Measurements from ENCODE around the gene PCSK6. TPM values are rescaled to one million over a fixed set of nuclear protein-coding genes. Genes with fewer than 3 reads are reported as not detected.
"Not testable (repeated sequence)": the region's sequence is repeated elsewhere in the genome, so short reads cannot be mapped to it uniquely, and the experiment has no call there.

The PCSK6 gene
- polyA plus RNA-seq, 12 donors, result 7.7 to 28.6 (median 10.9) TPM; not detected in 1

DNA sequence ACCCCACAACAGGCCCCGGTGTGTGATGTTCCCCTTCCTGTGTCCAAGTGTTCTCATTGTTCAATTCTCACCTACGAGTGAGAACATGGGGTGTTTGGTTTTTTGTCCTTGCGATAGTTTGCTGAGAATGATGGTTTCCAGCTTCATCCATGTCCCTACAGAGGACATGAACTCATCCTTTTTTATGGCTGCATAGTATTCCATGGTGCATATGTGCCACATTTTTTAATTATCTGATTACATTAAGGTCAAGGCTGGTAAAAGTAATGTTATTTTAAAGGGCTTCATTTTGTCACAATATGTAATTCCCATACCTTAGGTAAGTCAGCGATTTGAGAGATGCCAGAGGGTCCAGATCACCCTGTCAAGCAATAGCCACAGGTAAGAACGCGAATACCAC, 202.2 kb downstream of the PCSK6 start:
- not testable (repeated sequence) for DNase-seq

GRCh38 chr15:101286471-101287114, 202.9 kb downstream of the PCSK6 start:
- no peak for DNase-seq

- no peak for DNase-seq
These were observed 205.6 kb downstream of the PCSK6 start for GRCh38 chr15:101283931-101284330.

GRCh38 chr15:101280007-101280406, 209.5 kb downstream of the PCSK6 start:
- DNase-seq, result no peak

GRCh38 chr15:101277943-101278564, 211.5 kb downstream of the PCSK6 start:
- no peak for DNase-seq

DNA sequence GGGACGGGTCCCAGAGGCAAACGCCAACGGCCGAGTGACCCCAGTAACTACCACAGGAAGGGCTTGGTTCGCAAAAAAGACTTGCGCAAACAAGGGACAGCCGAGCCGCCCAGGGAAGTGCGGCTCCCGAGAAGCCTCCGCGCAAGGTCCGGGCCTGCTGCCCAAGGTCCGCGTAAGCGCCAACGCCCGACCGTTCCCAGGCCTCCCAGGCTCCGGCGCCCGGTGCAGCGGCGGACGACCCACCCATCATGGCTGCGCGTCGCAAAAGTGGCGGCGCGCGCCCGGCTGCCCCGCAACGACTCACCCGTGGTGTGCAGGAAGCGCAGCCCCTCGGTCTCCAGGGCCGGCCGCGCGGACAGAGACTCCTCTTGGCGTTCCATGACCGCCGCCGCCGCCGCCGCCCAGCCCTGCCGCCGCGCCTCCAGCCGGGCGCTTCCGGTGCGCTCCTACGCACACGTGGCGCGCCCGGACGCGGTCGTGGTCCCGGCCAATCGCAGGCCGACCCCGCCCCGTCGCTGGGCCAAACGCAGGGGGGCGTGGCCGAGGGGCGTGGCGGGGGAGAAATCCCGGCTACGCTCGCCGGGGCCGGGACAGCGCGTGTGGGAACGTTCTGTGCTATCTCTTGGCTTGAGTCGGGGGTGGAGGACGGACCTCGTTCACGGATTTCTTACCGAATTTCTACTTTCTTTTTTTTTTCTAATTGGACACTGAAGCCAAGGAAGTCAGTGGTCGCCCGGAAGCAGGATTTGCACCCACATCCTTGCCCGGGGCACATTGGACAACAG, 212.3 kb downstream of the PCSK6 start, which contains the start of gene SELENOS:
TSS of gene SELENOS (minus strand) at position 448 of the 785 bp plus-strand sequence. CDS start at position 380, 68 bp downstream.
- peak; percentile 92 for DNase-seq

- DNase-seq, result no peak
These were observed 212.9 kb downstream of the PCSK6 start for GRCh38 chr15:101276501-101277037.

DNA sequence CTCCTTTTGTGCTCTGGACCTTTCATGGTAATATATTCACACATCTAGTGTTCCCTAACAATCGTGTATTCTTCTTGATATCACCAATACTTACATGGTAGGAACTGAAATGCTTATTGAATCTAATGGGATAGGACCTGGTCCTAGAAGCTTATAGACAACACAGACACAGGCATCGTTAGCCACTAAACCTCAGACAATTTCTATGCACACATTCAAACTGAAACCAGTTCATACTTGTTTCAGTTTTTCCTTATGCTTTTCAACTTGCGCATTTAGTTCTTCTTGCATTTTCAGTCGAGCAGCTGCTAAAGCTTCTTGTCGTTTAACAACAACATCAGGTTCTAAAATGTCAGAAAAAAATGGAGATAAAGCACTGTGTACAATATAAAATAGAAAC, 214.5 kb downstream of the PCSK6 start:
- no peak for DNase-seq

- DNase-seq, result no peak
These were observed 216.0 kb downstream of the PCSK6 start for GRCh38 chr15:101273534-101273933.

DNA sequence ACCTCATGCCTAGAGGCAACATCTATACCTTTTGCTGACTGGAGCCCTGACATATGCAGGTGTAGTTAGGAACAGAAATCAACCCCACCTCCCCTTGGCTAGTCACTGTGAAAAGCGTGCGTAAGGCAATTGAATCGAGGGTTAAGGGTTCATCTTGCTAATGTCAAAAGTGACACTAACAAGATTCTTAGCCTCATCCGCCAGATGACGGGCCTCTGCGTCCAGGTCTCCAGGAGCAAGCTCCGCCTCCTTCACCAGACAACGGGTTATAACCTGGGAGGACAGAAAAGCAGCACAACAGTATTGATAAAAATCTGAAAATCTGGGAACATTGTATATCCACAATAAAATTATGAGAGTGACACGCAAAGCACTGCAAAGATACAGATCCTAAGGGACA, 216.9 kb downstream of the PCSK6 start:
- DNase-seq, result no peak

- no peak for DNase-seq
These were observed 219.9 kb downstream of the PCSK6 start for GRCh38 chr15:101269479-101270223.

DNA sequence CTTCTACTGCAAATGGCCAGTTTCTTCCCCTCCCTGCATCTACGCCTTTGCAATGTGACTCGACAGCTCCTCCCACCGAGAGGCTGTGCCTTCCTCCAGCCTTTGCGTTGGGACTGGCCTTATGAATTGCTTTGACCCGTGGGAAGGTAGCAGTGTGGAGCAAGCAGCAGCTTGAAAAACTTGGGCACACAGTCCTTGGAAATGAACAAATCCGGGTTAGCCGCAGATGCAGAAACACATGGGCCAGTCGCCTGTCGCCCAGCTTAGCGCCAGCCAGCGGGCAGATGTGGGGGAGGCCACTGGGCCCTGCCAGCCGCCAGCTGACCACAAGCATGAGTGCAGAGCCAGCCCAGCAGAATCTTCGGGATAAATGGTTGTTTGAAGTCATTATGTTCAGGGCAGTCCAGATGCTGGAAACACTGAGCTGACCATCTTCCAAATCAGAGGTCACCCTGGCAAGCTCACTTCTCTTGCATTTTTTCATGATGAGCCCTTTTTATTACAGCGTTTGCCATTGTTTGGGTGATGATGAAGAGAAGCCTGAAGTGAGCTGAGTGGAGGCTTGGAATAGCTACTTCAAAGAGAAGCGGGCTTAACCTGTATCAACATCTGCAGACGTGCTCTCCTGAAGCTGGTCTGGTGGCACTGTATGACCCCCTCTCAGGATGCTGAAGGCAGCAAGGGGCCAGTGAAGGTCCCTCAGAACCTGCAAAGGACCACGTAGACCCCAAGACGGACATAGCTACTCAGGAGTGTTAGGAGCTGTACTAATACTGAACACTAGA, 222.0 kb downstream of the PCSK6 start:
- DNase-seq, result no peak

DNA sequence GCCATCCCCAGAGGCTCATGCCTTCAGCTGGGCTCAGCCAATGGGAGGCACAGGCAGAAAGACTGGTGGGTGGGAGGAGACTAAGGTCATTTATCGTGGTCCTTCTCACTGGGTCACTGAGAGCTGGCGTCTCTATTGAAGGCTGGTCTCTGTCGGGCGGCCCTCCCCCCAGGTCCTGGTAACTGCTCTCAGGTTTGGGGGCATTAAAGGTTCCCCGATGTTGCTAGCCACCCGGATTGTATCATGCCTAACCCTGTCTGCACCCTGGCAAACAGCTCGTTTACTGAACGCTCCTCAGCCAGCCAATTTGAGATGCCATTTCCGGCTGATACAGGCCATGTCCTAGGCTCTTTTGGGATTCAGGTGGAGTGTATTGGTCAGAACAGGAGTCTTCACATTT, 222.7 kb downstream of the PCSK6 start:
- no peak for DNase-seq

DNA sequence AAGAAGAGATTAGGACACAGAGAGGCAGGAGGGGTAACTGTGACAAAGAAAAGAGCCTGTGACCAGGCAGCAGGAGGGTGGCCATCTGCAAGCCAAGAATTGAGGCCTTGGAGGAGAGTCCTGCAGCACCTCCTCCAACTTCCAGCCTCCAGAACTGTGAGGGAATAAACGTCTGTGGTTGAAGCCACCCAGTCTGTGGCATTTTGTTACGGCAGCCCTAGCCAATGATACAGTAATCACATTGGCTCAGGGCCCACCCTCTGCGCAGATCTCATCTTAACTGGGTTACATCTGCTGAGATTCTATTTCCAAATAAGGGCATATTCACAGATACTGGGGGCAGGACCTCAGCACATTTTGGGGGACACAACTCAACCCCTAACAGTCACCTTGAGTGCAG, 223.5 kb downstream of the PCSK6 start:
- DNase-seq, result no peak

DNA sequence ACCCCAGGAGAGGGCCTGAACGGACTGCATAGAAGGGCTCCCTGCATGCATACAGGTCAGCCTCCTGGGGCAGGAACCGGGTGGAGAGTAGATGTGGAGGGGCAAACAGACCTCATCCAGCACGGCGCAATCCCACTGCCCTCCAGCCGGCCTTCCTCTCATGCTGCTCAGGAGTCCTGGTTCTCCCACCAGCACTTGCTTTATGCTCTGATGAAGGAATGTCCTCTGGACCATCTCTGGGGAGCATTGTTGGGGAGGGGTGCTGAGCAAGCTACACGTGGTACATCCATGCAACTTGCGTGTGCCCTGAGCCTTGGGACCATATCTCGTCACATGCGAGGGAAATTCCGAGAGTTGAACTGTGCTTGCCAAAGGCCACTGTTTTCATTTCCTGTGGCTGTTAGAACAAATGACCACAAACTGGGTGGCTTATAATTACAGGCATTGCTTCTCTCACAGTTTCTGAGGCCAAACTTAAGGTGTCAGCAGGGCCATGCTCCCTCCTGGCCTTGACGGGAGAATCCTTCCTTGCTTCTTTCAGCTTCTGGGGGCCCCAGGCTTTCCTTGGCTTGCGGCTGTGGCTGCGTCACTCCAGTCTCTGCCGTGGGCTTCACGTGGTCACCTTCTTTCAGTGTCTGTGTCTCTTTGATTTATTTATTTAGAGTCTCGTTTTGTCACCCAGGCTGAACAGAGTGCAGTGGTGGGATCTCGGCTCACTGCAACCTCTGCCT, 224.4 kb downstream of the PCSK6 start:
- DNase-seq, result no peak

DNA sequence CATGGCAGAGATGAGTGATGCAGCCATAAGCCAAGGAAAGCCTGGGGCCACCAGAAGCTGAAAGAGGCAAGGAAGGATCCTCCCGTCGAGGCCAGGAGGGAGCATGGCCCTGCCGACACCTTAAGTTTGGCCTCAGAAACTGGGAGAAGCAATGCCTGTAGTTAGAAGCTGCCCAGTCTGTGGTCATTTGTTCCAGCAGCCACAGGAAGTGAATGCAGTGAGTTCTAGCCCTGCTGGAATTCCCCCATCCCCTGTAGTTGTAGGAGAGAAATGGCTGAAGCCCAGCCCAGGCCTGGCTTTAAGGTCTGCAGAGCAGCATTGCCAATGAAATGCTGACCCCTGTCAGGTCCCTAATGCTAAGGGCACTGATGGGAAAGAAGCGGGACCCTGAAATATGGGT, 225.5 kb downstream of the PCSK6 start:
- DNase-seq, result no peak

DNA sequence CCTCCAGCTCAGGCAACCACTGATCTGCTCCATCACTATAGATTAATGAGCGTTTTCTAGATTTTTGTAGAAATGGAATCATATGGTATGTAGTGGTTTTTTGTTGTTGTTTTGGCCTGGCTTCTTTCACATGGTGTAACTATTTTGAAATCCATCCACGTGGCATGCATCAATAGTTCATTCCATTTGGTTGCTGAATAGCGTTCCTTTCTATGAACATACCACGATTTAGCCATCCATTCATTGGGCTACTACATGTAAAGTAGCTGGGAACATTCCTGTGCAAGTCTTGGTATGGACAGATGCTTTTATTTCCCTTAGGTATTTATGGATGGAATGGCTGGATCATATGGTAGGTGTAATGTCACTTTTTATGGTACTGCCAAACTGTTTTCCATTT, 227.0 kb downstream of the PCSK6 start:
- no peak for DNase-seq

DNA sequence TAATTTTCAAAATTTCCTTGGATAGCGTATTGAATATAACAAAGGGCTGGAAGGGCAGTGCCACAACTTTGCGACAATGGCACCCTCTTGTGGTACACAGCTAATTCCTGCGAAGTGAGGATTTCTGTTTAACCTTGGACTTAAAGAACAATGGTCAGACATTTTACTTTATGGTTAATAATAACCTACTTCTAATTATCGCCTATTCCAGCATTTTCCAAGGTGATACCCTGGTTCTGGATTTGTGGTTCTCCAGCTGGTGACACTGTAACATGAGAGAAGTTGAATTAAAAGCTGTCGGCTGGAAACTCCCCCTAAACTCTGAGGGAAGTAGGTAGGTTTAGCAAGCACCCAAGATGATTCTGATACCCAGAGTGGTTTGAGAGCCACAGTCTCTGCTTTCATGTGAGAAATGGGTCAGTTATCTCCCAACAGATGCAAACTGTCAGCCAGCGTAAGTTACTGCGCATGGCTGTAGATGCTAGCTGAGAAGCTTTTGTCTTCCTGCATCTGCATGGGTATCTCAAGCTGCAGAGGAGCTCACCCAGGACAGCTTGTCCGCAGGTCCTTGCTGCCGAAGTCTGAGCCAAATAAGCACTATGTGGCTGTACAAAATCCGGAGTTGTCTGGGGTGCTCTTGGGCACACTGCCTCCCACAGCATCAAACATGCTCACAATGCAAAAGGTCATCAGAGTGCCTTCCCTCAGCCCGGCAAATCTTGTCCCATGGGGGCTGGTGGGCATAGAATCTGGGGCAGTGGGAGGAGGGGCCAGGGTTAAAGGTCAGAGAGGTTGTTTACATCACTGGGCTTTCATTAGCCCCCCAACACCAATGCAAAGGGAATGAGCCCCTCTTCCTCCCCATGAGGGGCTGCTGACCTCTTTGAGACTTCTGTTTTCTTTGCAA, 231.0 kb downstream of the PCSK6 start:
- DNase-seq, result peak; percentile 79

GRCh38 chr15:101256757-101257156, 232.8 kb downstream of the PCSK6 start:
- DNase-seq, result no peak

Data from muscle of arm (tissue), 12 donors.